ENCODE data around the gene VSTM5.
A peak's percentile ranks its signal among the peaks of the same experiment; 100 is the strongest.
"Not testable (repeated sequence)": the region's sequence is repeated elsewhere in the genome, so short reads cannot be mapped to it uniquely, and the experiment has no call there.

Gene VSTM5

GRCh38 chr11:93850594-93851018 is at the start of gene VSTM5:
Gene VSTM5 (minus strand): TSS chr11:93850618. CDS start chr11:93850502, 116 bp downstream.
- no peak for DNase-seq (ENCODE audit: insufficient read length, low spot score)
- FAIRE-seq = no peak

GRCh38 chr11:93895106-93895862 is 44.9 kb upstream of the VSTM5 start:
- DNase-seq (ENCODE audit: insufficient read length, low spot score) (peak; percentile 47), FAIRE-seq (no peak)

DNA sequence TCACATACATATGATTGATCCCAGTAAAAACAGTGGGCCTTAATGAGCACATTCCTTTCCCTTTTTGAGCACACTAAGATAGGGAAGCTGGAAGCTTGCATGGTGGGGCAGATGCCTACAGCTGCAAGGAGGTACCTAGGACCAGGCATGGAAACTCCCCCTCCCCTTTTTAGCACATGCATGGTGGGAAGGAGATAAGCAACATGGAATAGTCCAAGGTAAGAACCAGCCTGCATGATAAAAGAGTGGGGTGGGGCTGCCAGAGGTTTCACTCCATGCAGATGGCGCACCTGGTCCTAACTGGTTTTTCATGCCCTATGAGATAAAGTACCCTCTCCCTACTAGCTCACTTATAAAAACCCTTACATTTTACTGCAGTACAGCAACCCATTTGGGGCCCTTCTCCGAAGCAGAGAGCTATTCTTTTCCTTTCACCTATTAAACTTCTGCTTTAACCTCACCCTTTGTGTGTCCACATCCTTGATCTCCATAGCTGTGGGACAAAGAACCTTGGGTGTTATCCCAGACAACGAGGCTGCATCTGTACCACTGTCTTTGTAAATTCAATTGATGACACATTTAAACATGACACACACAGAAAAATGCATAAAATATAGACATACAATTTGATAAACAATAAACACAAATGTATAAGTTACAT is 40.1 kb upstream of the VSTM5 start:
- FAIRE-seq (no peak), DNase-seq (ENCODE audit: insufficient read length, low spot score) (no peak)

DNA sequence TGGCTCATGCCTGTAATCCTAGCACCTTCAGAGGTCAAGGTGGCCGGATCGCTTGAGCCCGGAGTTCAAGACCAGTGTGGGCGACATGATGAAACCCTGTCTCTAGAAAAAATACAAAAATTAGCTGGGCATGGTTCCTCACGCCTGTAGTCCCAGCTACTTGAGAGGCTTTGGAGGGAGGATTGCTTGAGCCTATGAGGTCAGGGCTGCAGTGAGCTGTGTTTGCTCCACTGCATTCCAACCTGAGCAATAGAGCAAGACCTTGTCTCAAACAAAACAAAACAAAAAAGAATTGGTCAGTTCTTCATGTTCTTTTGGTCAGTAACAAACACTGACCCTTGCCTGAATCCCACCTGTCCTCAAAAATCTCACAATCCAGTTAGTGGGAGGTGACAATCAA is 36.7 kb upstream of the VSTM5 start:
- DNase-seq (ENCODE audit: insufficient read length, low spot score) (no peak), FAIRE-seq (no peak)

GRCh38 chr11:93879114-93879513 is 28.7 kb upstream of the VSTM5 start:
- DNase-seq (ENCODE audit: insufficient read length, low spot score); FAIRE-seq: not testable (repeated sequence)

DNA sequence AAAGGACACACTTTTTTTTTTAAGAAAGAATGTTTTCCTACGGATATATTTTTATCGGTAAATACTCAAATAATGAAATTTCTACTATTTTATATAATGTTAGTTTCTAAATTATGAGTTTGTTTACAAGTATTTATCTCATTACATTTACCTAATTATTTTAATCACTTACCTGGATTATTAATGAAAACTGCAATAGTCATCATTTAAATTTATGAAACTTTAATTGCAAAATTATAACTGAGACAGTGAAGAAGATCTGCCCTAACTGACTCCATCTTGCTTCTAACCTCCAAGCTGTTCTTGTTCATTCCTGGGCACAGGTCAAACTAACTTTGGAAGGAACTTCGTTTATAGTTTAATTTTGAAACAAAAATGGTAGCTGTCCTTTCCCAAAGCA is 25.2 kb upstream of the VSTM5 start:
- DNase-seq (ENCODE audit: insufficient read length, low spot score) (no peak), FAIRE-seq (no peak)

- DNase-seq (ENCODE audit: insufficient read length, low spot score) (no peak), FAIRE-seq (no peak)
These were observed 21.1 kb upstream of the VSTM5 start for GRCh38 chr11:93871526-93871925.

DNA sequence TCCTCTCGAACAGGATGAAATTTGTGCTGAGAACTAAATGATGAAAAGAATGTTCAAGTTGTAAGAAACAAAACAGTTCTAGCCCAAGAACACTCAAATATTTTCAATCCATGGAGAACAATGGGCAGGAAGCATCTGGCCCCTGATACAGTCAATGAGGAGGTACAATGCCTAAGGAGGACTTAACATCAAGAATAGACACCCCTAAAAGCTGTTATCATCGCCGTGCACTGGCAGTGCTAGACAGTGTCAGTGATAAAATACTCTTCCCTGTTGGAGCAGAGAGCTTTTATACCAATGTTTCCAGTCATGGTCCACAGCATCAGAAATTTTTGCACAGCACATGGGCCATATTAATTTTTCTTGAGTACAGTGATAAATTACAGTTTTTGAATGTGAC is 20.2 kb upstream of the VSTM5 start:
- DNase-seq (ENCODE audit: insufficient read length, low spot score) (no peak), FAIRE-seq (no peak)

DNA sequence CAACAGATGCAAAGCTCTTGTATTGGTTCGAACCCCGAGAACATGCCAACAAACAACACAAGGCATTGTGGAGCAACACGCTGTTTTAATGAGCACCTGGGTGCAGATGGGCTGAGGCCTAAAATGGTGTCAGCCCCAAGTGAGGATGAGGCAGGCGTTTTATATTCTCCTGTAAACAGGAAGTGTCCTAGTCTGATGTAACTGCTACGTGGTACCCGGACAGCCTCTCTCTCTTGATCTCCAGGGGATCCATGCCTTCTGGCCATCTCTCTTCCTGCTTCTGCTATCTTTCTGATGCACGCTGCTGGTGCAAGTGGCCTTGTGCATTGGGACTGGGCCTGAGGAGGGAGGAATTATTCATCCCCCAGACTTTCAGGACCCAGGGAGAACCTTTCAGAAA is 19.4 kb upstream of the VSTM5 start:
- DNase-seq (ENCODE audit: insufficient read length, low spot score) (no peak), FAIRE-seq (no peak)

GRCh38 chr11:93868404-93868803 is 18.0 kb upstream of the VSTM5 start:
- not testable (repeated sequence) for FAIRE-seq; DNase-seq (ENCODE audit: insufficient read length, low spot score)

DNA sequence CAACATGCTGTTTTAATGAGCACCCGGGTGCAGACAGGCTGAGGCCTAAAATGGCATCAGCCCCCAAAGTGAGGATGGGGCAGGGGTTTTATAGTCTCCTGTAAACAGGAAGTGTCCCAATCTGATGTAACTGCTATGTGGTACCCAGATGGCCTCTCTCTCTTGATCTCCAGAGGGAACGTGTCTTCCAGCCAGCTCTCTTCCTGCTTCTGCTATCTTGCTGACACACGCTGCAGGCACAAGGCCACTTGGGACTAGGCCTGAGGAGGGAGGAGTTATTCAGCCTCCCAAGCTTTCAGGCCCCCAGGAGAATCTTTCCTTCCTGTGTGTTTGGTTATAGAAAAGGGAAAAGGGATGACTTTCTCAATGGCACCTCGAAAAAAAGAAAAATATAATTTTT is 11.4 kb upstream of the VSTM5 start:
- DNase-seq (ENCODE audit: insufficient read length, low spot score) = no peak
- no peak for FAIRE-seq

- DNase-seq (ENCODE audit: insufficient read length, low spot score) = no peak
- no peak for FAIRE-seq
These were observed 7.8 kb upstream of the VSTM5 start for GRCh38 chr11:93858121-93858775.

- no peak for DNase-seq (ENCODE audit: insufficient read length, low spot score)
- no peak for FAIRE-seq
These were observed 7.1 kb upstream of the VSTM5 start for GRCh38 chr11:93857413-93858120.

GRCh38 chr11:93852242-93852641 is 1.8 kb upstream of the VSTM5 start:
- FAIRE-seq (no peak), DNase-seq (ENCODE audit: insufficient read length, low spot score) (no peak)

- FAIRE-seq (no peak), DNase-seq (ENCODE audit: insufficient read length, low spot score) (no peak)
These were observed 446 bp downstream of the VSTM5 start for GRCh38 chr11:93849751-93850593.

GRCh38 chr11:93849201-93849600 is 1.2 kb downstream of the VSTM5 start:
- FAIRE-seq (no peak), DNase-seq (ENCODE audit: insufficient read length, low spot score) (no peak)

DNA sequence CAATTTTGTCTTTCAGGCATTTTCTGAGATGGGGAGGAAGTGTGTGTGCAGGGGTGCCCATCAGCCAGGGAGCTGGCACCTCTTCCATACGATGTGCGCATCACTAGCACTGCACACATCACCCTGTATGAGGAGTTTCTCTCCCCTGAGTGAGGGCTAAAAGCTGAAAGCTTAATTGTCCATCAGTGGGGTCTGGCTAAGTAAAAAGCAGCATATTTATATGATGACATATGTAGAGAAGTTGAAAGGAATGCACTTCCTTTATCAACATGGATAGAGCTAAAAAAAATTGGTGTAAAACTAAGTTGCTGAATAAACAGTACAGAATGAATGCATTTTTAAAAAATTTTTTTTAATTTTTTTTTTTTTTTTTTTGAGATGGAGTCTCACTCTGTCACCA is 4.0 kb downstream of the VSTM5 start:
- DNase-seq (ENCODE audit: insufficient read length, low spot score) (no peak), FAIRE-seq (no peak)

DNA sequence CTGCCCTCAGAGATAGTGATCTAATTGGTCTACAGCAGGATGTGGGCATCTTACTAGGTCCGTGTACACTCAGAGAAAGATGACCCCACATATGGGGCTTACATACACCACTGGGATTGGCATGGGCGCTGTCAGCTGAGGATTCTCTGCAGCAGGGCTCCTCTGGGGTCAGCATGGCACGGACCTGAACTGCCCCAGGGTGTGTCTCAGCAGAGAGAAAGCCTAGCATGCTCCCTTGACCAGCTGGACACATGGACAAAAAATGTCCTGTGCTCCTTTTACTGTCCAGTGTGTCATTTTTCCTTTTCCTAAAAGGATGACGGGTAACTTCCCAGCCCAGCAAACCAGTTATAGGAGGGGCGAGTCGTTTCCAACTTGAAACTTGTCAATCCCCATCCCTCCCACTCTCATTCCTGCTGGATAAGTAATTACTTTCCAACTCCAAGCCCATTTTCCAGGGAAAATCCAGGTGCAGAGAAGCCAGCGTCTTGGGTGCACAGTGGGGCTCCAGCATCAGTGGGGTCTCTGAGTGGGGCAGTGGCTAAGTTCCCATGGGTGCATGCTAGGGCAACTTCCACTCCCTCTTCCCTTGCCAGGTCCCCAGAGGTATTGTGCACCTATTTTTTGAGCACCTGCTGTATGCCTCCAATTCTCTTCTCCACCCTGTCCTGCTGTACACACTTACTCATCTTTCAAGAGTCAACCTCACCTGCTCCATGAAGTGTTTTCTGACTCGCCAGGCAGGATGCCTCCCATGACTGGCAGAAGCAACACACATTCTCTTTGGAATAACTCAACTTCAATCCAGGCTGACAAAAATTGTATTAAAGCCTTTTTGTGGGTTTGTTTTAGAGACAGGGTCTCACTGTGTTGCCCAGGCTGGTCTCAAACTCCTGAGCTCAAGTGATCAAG is 5.0 kb downstream of the VSTM5 start:
- FAIRE-seq = no peak
- DNase-seq (ENCODE audit: insufficient read length, low spot score) = no peak

DNA sequence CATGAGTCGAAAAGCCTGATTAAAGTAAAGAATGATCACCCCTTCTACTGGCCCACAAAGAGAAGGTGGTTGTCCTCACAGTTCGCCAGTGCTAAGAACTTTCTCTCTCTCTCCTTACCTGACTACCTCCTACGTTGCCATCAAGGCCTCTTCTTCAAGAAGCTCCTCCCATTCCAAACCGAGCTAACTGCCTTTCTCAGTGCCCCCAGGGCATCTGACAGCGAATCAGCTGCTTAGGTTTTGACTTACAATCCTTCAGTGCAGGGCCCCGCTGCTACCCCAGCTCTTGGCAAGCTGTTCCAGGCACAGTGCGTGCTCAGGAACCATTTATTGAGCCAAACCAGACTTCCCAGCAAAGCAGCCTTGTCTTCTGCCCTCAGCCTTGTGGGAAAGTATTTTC is 5.8 kb downstream of the VSTM5 start:
- FAIRE-seq (no peak), DNase-seq (ENCODE audit: insufficient read length, low spot score) (no peak)

Measured in HTR-8/SVneo (cell line).